ENCODE results near the gene FAM50B.

The FAM50B gene

GRCh38 chr6:3819161-3820110 lies 29.7 kb upstream of the FAM50B start:
- DNase-seq (ENCODE audit: low spot score) = no peak

DNA sequence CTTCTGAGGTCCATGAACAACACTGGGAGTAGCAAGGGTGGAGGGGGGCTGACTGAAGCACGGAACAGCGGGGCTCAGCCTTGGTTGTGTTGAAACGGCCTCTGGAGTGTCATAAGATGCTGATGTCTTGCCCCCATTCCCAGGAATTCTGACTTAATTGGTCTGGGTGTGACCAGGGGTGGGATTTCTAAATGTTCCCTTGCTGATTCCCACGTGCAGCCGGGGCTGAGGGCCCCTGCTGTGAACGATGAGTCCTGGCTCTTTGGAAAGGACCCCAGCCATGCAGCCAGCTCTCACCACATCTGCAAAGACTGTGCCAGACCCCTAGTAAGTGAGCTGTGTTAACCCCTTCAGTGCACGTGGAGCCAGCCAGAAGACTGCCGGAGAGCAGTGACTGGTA lies 28.6 kb upstream of the FAM50B start:
- no peak for DNase-seq (ENCODE audit: low spot score)

GRCh38 chr6:3822747-3823445 lies 26.3 kb upstream of the FAM50B start:
- no peak for DNase-seq (ENCODE audit: low spot score)

DNA sequence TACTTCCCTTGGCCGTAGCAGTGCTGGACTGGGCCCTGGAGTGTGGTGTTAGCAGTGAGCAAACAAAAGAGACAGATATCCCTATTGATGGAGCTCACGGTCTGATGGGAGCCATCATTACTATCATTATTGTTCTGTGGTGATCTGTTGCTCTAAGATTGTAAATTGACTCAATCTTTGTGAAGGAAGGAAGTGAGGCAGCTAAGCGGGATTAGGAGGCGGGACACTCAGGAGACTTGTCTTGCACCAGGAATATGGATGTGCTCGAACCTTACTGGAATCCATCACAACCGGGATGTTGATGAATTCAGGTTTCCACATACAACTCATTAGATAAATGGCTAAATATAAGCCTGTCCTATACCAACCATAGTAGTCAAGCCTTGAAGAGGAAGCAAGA lies 25.5 kb upstream of the FAM50B start:
- no peak for DNase-seq (ENCODE audit: low spot score)

DNA sequence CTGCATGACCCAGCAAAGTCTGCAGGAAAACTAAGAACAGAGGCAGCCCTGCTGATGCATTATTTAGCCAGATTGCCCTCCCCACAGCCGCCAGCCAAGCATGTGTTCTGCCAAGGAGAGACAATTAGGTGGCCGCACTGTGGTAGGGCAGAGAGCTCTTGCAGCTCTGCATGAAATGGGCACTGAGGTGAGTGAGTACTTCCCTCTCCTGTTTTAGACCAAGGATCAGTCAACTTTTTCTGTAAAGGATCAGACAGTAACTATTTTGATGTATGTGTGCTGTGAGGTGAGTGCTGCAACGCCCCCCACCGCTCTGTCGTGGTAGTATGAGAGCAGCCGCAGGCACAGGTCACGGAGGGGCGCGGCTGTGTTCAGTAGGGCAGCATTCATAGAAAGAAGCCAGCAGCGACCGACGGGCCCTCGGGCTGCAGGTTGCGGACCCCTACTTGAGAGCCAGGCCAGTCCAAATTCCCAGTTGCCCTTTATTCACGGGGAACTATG lies 23.8 kb upstream of the FAM50B start:
- no peak for DNase-seq (ENCODE audit: low spot score)

GRCh38 chr6:3825851-3826581 lies 23.2 kb upstream of the FAM50B start:
- DNase-seq (ENCODE audit: low spot score) = no peak

DNA sequence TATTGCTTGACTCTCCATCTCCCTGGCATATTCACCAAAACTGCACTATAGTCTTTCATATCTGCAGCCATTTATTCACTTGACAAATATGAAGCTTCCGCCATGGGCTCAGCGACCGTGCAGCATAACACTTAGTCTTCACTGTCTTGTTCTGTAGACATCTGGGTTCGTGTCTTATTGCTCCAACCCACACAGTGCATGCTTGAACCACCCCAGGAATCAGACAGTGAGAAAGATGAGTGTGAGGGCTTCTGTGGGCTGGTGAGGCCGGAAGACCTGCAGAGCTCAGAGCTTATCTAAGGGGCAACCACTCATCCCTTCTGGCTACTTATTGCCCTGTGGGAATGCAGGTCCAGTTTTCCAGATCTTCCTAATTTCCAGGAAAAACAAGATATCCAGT lies 19.9 kb upstream of the FAM50B start:
- no peak for DNase-seq (ENCODE audit: low spot score)

DNA sequence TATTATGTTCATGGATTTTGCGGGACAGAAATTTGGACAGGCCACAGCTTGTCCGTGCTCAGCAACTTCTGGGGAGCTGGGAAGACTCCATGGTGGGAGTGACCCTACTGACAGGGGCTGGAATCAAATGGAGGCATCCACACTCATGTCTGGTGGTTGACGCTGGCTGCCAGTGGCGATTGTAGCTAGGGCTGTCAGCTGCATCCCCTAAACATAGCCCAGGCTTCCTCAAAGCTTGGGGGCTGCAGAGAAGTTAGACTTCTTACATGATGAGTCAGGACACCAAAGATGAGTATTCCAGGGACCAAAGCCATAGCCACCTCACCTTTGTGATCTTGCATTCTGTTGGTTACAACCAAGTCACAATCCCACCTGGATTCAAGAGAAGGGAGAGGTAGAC lies 18.4 kb upstream of the FAM50B start:
- no peak for DNase-seq (ENCODE audit: low spot score)

DNA sequence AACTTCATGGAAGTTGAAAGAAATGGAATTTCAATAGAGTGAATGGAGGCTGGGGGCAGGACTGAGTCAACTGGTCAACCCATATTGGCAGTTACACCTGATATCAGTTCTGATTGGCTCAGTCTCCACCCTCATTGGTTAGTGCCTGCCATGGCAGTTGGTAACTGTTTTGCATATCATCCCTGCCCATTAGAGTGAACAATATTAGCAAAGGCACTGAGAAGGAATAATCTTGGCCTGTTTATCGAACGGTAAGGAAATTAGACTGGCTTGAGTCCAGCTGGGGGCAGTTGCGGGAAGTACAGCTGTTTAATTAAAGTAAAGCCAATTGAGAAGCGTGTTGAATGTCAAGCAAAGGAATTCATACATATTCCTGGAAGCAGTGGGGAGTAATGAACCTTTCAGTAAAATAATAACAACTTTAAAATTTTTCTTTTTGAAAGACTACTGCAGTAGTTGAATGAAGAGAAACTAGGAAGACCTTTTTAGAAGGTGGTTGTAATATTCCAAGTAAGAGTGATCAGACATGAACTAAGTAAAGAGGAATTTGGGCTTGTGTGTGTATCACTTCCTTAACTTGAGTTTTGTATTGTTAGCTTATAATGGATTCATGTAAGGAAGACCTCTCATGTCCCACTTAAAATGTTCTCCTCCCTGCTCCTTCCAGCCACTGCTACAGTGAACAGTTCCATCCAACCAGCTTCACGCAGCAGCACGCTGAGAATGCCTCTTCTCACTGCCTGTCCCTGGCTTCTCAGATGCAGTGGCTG lies 17.2 kb upstream of the FAM50B start:
- DNase-seq (ENCODE audit: low spot score) = no peak

GRCh38 chr6:3835055-3835731 lies 14.0 kb upstream of the FAM50B start:
- no peak for DNase-seq (ENCODE audit: low spot score)

- no peak for DNase-seq (ENCODE audit: low spot score)
These were observed 13.4 kb upstream of the FAM50B start for GRCh38 chr6:3835785-3836184.

- DNase-seq (ENCODE audit: low spot score) = no peak
These were observed 12.6 kb upstream of the FAM50B start for GRCh38 chr6:3836566-3836965.

- no peak for DNase-seq (ENCODE audit: low spot score)
These were observed 11.4 kb upstream of the FAM50B start for GRCh38 chr6:3837781-3838180.

DNA sequence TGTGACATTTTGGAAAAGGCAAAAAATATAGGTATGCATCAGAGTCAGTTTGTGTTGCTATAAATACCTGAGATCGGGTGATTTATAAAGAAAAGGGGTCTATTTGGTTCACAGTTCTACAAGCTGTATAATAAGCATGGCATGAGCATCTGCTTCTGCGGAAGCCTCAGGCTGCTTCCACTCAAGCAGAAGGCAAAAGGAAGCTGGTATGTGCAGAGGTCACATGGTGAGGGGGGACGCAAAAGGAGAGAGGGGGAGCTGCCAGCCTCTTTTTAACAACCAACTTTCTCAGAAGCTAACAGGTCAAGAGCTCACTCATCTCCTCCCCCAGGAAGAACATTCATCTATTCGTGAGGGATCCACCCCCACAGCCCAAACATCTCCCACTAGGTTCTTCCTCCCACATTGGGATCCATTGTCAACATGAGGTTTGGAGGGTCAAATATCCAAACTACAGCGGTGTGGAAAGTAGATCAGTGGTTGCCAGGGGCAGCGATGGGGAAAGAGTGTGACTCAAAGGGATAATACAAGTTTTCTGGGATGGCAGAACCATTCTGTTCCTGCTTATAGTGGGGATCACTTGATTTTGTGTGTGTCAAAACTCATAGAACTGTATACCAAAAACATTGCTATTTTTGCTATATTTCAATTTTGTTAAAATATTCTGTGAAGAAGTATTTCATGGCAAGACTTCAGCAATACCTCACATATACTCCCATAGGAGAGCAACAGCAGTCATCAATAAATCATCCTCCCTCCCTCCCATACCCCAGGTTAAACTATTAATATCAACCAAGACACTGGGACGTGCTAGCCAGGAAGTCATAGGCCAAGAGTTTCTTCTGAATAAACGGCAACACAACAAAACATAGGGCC lies 9.9 kb upstream of the FAM50B start:
- no peak for DNase-seq (ENCODE audit: low spot score)

DNA sequence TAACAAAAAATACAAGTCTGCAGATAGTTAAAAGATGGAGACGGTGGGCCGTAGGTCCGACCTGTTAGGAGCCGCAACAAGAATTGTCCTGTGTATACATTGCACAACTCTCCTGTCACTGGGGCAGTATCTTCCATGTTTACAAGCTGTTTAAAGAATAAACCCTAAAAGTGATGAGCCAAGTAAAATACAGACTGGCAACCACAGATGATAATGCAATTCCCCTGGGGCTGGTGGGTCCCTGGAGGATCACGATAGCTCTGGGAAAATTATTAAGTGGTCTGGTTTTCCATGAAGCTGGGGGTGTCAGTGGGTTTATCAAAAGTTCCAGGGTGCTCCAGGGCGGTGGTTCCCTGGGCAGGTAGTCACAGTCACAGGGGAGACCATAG lies 8.1 kb upstream of the FAM50B start:
- DNase-seq (ENCODE audit: low spot score) = no peak

- no peak for DNase-seq (ENCODE audit: low spot score)
These were observed 7.2 kb upstream of the FAM50B start for GRCh38 chr6:3841711-3842565.

DNA sequence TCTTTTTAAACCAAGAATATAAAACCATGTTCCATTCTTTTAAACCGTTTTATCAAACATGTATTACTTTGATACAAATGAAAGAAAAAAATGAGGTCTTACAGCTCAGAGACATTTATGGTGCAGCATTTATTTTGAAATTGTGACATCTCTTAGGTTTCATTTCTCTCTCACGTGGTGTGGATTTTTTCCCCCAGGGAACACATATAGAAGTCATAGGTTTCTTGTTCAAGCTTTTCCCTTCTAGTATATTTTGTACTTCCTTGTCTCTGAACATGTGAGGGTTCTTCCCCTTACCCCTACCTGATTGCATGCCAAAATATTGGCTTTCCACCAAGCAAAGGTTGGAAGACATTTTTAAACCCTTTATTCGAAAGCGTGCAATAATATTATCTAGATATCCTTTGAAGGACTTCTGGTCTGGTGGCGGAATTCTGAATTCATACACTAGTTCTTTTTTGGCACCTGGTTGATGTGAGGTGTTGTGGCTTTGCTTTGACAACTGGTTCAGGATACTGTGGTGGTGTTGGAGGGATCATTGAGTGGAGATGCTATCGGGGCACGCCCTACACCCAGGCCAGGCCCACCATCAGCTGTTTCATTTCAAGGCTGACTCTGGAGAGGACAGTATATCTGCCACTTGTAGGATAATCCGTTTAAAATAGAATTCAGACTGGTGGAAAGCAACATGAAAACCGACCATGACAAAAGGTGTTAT lies 5.6 kb upstream of the FAM50B start:
- no peak for DNase-seq (ENCODE audit: low spot score)

DNA sequence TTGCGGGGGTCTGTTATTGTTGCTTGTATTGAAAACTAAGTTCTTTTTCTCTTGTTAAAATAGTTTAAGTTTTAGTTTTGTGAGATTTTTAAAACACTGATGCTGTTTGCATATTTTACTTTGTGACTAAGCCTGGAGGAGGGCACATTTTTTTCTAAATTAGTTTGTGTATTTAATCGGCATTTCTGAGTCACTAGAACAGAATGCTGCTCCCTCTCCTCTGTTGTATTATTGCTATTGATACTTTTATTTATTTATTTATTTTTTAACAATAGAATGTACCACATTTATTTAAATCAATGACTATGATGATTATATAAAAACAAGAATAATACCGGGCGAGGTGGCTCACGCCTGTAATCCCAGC lies 5.1 kb upstream of the FAM50B start:
- DNase-seq (ENCODE audit: low spot score) = no peak

Measured in SK-N-DZ (cell line).